ENCODE measurements around the gene SUFU. TPM values are rescaled to one million over a fixed set of nuclear protein-coding genes. Genes with fewer than 3 reads are reported as not detected.
"Not testable (repeated sequence)": the region's sequence is repeated elsewhere in the genome, so short reads cannot be mapped to it uniquely, and the experiment has no call there.

Gene SUFU
- polyA plus RNA-seq, 1 experiment = 8.5 TPM

DNA sequence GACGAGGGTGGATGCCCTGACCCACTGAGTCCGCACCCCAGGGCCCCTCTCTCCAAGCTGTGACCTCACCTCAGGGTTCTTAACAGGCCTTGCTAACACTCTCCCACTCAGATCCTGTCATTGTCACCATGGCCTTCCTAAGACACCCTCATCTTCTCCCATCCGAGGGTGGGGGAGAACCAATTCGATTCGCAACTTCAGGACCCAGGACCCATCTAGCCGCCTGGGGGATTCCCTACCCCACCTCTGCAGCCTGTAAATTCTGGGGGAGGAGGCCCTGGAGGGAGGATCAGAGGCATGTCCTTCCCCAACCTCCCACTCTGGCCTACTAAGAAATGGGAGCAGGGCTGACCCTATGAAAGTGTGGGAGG lies 157.9 kb downstream of the SUFU start:
- TF ChIP-seq, protein P1, sequence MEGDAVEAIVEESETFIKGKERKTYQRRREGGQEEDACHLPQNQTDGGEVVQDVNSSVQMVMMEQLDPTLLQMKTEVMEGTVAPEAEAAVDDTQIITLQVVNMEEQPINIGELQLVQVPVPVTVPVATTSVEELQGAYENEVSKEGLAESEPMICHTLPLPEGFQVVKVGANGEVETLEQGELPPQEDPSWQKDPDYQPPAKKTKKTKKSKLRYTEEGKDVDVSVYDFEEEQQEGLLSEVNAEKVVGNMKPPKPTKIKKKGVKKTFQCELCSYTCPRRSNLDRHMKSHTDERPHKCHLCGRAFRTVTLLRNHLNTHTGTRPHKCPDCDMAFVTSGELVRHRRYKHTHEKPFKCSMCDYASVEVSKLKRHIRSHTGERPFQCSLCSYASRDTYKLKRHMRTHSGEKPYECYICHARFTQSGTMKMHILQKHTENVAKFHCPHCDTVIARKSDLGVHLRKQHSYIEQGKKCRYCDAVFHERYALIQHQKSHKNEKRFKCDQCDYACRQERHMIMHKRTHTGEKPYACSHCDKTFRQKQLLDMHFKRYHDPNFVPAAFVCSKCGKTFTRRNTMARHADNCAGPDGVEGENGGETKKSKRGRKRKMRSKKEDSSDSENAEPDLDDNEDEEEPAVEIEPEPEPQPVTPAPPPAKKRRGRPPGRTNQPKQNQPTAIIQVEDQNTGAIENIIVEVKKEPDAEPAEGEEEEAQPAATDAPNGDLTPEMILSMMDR (IDR thresholded peaks at IDR 0.05; ENCODE audit: insufficient read depth, low read depth, low read length) = no peak
- ChIA-PET CTCF (interaction anchor here (0.9 to 2.4 kb wide), 4 partner anchors 8 to 18 kb away, joined by 3 to 12 read pairs (median 6); no protein-coding TSS in a partner anchor), POLR2A (interaction anchor here (0.7 kb wide), 1 partner anchor 115 kb away, joined by 5 read pairs; no protein-coding TSS in a partner anchor)
- Histone ChIP-seq H3K4me3 (ENCODE audit: low read depth, low read length) (no peak overlapping the region), H3K36me3 (ENCODE audit: control insufficient read depth, insufficient read depth, low read length) (peaks cover 21% of the 10 kb centered on the region), H3K27me3 (ENCODE audit: control insufficient read depth, insufficient read depth, low read length) (no peaks in the 10 kb centered on the region)
- no peak for DNase-seq (ENCODE audit: low read depth)

DNA sequence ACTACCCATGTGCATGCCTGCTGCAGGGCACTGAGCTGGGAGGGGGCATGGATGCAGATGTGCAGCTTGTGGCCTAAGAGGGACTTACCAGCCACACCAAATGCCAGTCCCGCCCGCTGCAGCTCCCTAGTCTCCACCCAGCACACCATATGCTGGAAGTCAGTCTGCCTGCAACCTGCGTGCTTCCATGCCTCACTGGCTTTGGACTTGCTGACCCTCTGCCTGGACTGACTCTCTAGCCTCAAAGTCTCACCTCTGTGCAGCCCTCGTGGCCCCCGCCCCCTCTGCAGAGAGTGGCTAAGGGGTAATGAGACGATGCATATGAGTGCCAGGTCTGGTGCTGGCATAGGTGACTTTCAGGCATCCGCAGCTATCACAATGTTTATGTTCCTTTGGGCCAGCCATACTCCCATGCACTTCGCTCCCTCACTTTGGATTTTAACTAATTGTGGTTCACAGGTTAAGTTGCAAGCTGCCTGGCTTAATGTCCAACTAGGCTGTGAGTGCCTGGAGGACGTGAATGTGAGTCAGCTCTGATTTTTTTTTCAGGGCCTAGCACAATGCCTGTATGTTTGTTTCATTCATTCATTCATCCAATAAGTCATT lies 162.2 kb downstream of the SUFU start:
- CTCF ChIA-PET = interaction anchor here (1.7 kb wide), 1 partner anchor 12 kb away, joined by 4 read pairs; no protein-coding TSS in a partner anchor

DNA sequence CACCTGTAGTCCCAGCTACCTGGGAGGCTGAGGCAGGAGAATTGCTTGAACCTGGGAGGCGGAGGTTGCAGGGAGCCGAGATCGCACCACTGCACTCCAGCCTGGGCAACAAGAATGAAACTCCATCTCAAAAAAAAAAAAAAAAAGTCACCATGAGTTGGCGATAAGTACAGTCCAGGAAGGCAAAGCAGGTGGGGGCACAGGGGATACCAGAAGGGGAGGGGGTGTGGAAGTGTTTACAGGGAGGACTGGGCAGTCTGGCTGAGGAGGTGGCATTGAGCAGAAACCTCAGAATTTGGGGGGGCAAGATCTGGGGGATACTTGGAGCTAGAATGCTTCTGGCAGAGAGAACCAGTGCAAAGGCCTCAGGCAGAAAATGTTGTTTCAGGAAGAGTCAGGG lies 163.6 kb downstream of the SUFU start:
- DNase-seq (ENCODE audit: low read depth); H3K36me3 ChIP-seq (ENCODE audit: control insufficient read depth, insufficient read depth, low read length); H3K4me3 ChIP-seq (ENCODE audit: low read depth, low read length); POLR2A ChIA-PET; H3K27me3 ChIP-seq (ENCODE audit: control insufficient read depth, insufficient read depth, low read length): not testable (repeated sequence)
- CTCF ChIA-PET = interaction anchor here (1.3 to 3.3 kb wide), 3 partner anchors 9 to 14 kb away, joined by 3 to 15 read pairs (median 7); no protein-coding TSS in a partner anchor

More for the DNA sequence above, 162.2 kb downstream of the SUFU start:
- TF ChIP-seq, protein P1 (IDR thresholded peaks at IDR 0.05; ENCODE audit: insufficient read depth, low read depth, low read length) = no peak
- POLR2A ChIA-PET = no interaction called here
- DNase-seq (ENCODE audit: low read depth) = no peak
- H3K4me3 ChIP-seq (ENCODE audit: low read depth, low read length) = no peak overlapping the region
- H3K27me3 ChIP-seq (ENCODE audit: control insufficient read depth, insufficient read depth, low read length) = no peaks in the 10 kb centered on the region
- H3K36me3 ChIP-seq (ENCODE audit: control insufficient read depth, insufficient read depth, low read length) = no peaks in the 10 kb centered on the region; the same call in 1 of the 2 replicates

DNA sequence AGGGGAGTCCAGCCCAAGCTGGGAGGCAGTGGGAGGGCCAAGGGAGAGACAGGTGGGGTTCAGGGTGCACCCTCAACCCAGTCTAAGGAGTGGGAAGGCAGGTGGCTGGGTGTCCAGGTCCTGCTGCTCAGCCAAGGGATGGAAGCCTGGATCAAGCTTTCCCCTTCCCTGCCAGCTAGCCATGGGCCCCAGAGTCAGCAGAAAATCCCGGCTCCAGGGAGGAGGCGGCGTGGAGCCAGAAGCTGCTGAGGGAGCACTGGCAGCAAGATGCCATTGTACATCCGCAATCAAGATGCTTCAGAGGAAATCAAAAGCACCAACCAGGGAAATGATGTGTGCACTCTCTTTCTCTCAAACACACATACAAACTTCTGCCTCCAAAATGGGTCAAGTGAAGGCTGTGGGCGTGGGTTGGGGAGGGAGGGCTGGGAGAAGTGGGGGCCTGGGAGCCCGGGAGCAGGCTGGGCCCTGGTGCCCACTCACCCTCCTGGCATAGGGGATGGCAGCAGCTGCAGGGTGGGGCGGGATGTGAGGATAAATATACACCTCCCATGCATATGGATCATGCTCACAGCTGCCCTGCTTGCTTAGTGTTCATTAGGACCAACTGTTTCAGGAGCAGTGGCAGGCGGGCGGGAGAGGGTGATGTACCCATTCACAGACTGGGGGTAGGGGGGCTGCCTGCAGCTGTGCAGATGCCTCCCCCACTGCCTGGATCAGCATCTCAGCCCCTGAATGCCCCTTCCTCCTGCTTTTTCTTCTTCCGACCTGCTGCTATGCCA lies 164.7 kb downstream of the SUFU start:
- Histone ChIP-seq H3K36me3 (ENCODE audit: control insufficient read depth, insufficient read depth, low read length) (no peaks in the 10 kb centered on the region; the same call in 1 of the 2 replicates), H3K27me3 (ENCODE audit: control insufficient read depth, insufficient read depth, low read length) (no peaks in the 10 kb centered on the region), H3K4me3 (ENCODE audit: low read depth, low read length) (no peak overlapping the region)
- ChIA-PET CTCF (interaction anchor here (1.3 to 3.3 kb wide), 5 partner anchors 8 to 44 kb away, joined by 3 to 15 read pairs (median 7); no protein-coding TSS in a partner anchor), POLR2A (no interaction called here)
- no peak for DNase-seq (ENCODE audit: low read depth)
- TF ChIP-seq, protein P1 (IDR thresholded peaks at IDR 0.05; ENCODE audit: insufficient read depth, low read depth, low read length) = no peak

DNA sequence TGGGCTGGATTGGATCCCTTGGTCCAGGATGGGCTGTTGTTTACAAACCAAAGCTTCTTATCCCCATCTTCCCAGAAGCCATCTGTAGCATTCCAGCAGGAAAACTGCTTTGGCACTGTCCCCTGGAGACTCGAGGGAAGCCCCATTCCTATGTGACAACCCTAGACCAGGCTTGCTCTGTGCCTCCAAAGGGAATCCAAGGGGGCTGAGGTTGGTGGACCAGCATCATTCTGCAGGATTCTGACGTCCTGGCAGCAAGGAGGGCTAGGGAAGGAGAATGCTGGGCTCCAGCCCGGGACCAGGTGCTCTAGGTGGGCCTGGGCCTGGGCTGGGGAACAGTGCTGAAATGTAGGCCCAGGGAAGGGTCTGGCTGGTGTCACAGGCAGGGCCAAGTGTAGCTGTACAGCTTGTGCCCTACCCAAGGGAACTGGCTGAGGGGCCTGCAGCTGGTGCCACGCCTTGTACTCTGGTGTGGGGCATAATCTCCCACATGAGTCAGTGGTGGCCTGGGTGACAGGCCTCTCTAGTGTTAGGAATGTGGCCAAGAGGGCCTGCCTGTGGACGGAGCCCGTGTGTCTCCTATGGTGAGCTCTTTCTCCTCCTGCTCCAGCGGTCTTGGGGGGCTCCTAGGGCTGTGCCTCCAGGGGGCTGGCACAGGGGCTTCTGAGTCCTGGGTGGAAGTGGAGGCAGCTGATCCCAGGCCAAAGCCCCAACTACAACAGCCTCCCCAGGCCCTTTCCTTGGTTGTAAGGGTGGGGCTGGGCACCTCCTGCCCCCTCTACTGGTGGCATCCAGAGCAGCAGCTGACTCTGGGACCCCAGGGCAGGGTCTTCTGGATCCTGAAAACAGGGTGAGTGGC lies 165.7 kb downstream of the SUFU start:
- TF ChIP-seq, protein P1 (IDR thresholded peaks at IDR 0.05; ENCODE audit: insufficient read depth, low read depth, low read length) = peak; percentile 57
- DNase-seq (ENCODE audit: low read depth) = no peak
- no peaks in the 10 kb centered on the region; the same call in 1 of the 2 replicates for H3K36me3 ChIP-seq (ENCODE audit: control insufficient read depth, insufficient read depth, low read length)
- no peaks in the 10 kb centered on the region for H3K27me3 ChIP-seq (ENCODE audit: control insufficient read depth, insufficient read depth, low read length)
- CTCF ChIA-PET = interaction anchor here (0.6 to 3.3 kb wide), 12 partner anchors 9 to 734 kb away, joined by 3 to 15 read pairs (median 3); partner anchors contain the start of gene SUFU
- POLR2A ChIA-PET = no interaction called here
- no peak overlapping the region for H3K4me3 ChIP-seq (ENCODE audit: low read depth, low read length)

Measured in BJ (cell line).